GM12891 (cell line): ENCODE results near the gene NECTIN1.

Experiments
- POLR2A ChIP-seq: IDR thresholded peaks from 2 replicates; pipeline ENCODE4 v1.6.1; 2011; ENCODE audit warnings: low read depth, low read length, control low read depth
- POLR2AphosphoS5 ChIP-seq: IDR thresholded peaks from 2 replicates; pipeline ENCODE4 v1.6.1; 2011; ENCODE audit warnings: low read depth, low read length, control low read depth
- POU2F2 ChIP-seq: IDR thresholded peaks from 2 replicates; pipeline ENCODE4 v1.6.1; 2011; ENCODE audit warnings: low read depth, mild to moderate bottlenecking, control low read depth, low read length, moderate library complexity
- SPI1 ChIP-seq: IDR thresholded peaks from 2 replicates; pipeline ENCODE4 v1.6.1; 2011; ENCODE audit warnings: low read depth, low read length, control low read depth
- TAF1 ChIP-seq: IDR thresholded peaks from 2 replicates; pipeline ENCODE4 v1.6.1; 2011; ENCODE audit warnings: low read depth, low read length, control low read depth

DNA sequence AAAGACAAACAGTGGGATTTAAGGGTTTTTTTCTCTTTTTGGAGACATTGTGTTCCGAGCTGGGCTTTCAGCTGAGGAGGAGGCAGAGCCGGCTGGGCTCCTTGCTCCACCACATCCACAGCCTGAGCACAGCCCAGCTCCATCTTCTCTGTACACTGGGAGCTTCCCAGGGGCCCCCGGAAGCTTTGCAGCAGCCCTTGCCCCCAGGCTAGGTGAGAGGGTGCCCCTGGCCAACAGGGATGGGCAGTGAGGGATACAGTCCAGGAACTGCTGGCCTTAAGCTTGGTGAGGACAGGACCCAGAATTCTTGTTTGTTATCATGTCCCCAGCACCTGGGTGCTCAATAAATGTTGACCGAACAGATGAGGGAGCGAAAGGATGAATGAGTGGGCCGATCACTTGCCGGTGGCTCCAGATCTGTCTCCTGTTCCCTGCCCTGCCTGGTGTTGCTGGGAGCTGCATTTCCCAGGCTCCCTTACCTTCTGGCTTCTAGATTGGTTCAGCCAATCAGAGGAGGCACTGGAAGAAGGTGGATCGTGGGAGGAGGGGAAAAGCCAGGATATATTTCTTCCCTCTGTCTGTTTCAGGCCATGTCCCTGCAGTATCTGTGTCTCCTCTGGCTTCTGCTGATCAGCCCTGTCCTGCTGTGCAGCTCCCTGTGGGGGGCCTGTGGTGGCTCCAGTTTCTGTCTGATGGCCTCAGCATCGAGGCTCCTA is 26.5 kb upstream of the NECTIN1 start:
- no peak for TF ChIP-seq TAF1
- no peak for TF ChIP-seq POLR2A
- TF ChIP-seq POLR2AphosphoS5 = no peak
- TF ChIP-seq SPI1 = no peak
- TF ChIP-seq POU2F2 = no peak
